Heart left ventricle (tissue), 16 donors: Measurements from ENCODE around the gene XAGE1B. TPM values are rescaled to one million over a fixed set of nuclear protein-coding genes. Genes with fewer than 3 reads are reported as not detected.
"Not testable (repeated sequence)": the region's sequence is repeated elsewhere in the genome, so short reads cannot be mapped to it uniquely, and the experiment has no call there.

Source experiments
- ATAC-seq, 4 donors: fragments of 200-7000 bp; cut with Tn5 transposase; one replicate each; pipeline ENCODE4 v1.9.1; 2020 to 2022; ENCODE audit warnings: moderate library complexity in 4 of 4, mild to moderate bottlenecking in 3 of 4, moderate number of reproducible peaks in 1 of 4
- DNase-seq, 5 donors: peaks; one replicate each; pipeline ENCODE4 v3.0.0-alpha.2; 2020
- H3K27ac ChIP-seq, 12 donors: fragments of 200-600 bp; sonication (generic) in 4 of 12; one replicate each; pipeline versions ENCODE4 v1.5.0 to v1.8.0; 2016 to 2022; ENCODE audit warnings: mild to moderate bottlenecking in 2 of 12
- H3K27me3 ChIP-seq, 9 donors: fragments of 200-600 bp; sonication (generic) in 2 of 9; one replicate each; pipeline versions ENCODE4 v1.5.1 to v1.8.0; 2016 to 2022; ENCODE audit warnings: mild to moderate bottlenecking in 3 of 9
- H3K36me3 ChIP-seq, 9 donors: fragments of 200-600 bp; sonication (generic) in 2 of 9; one replicate each; pipeline versions ENCODE4 v1.5.0 to v1.8.0; 2018 to 2022; ENCODE audit warnings: mild to moderate bottlenecking in 2 of 9
- H3K4me1 ChIP-seq, 12 donors: fragments of 200-600 bp; sonication (generic) in 4 of 12; one replicate each; pipeline versions ENCODE4 v1.5.0 to v1.8.0; 2016 to 2022; ENCODE audit warnings: mild to moderate bottlenecking in 3 of 12
- H3K4me3 ChIP-seq, 12 donors: fragments of 200-600 bp; sonication (generic) in 4 of 12; one replicate each; pipeline versions ENCODE4 v1.5.0 to v1.8.0; 2017 to 2022; ENCODE audit warnings: mild to moderate bottlenecking in 9 of 12, moderate library complexity in 4 of 12
- H3K9me3 ChIP-seq, 12 donors: fragments of 200-600 bp; sonication (generic) in 4 of 12; one replicate each; pipeline versions ENCODE4 v1.5.0 to v1.8.0; 2016 to 2022; ENCODE audit warnings: mild to moderate bottlenecking in 1 of 12
- CTCF ChIP-seq, 12 donors: fragments of 200-600 bp; sonication (generic) in 4 of 12; IDR thresholded peaks; one replicate each; pipeline versions ENCODE4 v1.5.0 to v1.8.0; 2018 to 2022; ENCODE audit warnings: antibody characterized with exemption in 12 of 12, mild to moderate bottlenecking in 5 of 12
- POLR2A ChIP-seq, 2 donors: fragments of 450-650 bp; IDR thresholded peaks; one replicate each; pipeline ENCODE4 v1.6.1; 2017; ENCODE audit warnings: antibody characterized with exemption in 2 of 2, mild to moderate bottlenecking in 2 of 2, moderate library complexity in 2 of 2
- WGBS, 4 donors: extraction: QIAGEN DNeasy Blood & Tissue Kit in 2 of 4; methylation state at CpG; one replicate each; pipeline versions ENCODE4 v1.1.5 to v1.1.7; 2013 to 2018; 5-methylcytosine and 5-hydroxymethylcytosine counted together
- intact Hi-C, 10 donors: fragments of 100-400 bp; cut with DNase I; formaldehyde crosslinking; loops; one replicate each; pipeline versions ENCODE4 v1.11.1 to v1.14.2; 2022
- polyA plus RNA-seq, 2 donors: library from polyadenylated mRNA; stranded (reverse); fragments of 200-250 nt; gene quantifications; one replicate each; pipeline ENCODE4 v1.2.3, GENCODE V29; 2013
- total RNA-seq, 9 donors: library from RNA; depleted of rRNA in 2 of 9; stranded (reverse); fragments of >200 nt in 2 of 9; fragmentation: NEBNext Ultra II Directional in 3 of 9; extraction: Animal tissue kit (Norgen Biotek cat#: 25700) in 3 of 9; gene quantifications; one replicate each; pipeline versions ENCODE4 v1.1.0 to v1.2.4, GENCODE V29; 2016 to 2023
- donor health status: ischemic (EF 13 %, LVEDD 7.1; RV severe dilation, severe dysfunction).
- donor health status: healthy with polysubstance abuse.
- donor health status: DM: no; HTN: yes; CAD: no.
- donor health status: DM: no; HTN: no; CAD: no.
- donor health status: ischemic (EF 25% LVEDD 6.9; RV normal size, moderate dysfunction).
- donor health status: ischemic (EF 25% LVEDD 5.7; RV mildly dilated, moderate dysfunction).
- donor health status: healthy.
- donor health status: DM: yes; HTN: yes; CAD: no.
- donor health status: ischemic (EF 35%, LVEDD 5.7; RV mildly dilated, moderate dysfunction).
- donor health status: nonischemic (EF 11% LVEDD 7.7; RV severe dilation, severe dysfunction).
- donor health status: DM: yes; HTN: yes; CAD: no.
- donor health status: PGD.
- donor health status: ischemic (EF 29% LVEDD 5.4; RV normal size, mild dysfunction).
- donor health status: nonischemic (EF 23%, LVEDD 6.1; RV moderate dilation, normal function).

The XAGE1B gene
- total and polyA plus RNA-seq, 11 donors: not detected

- intact Hi-C loops: no loop called here
Measured at GRCh38 chrX:52544147-52544840, 27.4 kb upstream of the XAGE1B start.

GRCh38 chrX:52542311-52542710 lies 25.4 kb upstream of the XAGE1B start:
- ATAC-seq (no peak), DNase-seq (no peak)
- no peaks in the 10 kb centered on the region for H3K36me3 ChIP-seq
- H3K9me3 ChIP-seq: no peaks in the 10 kb centered on the region
- WGBS, 4 donors: 65 to 80% (median 72%) methylated on average over 6 of the region's 6 CpGs
- no peaks in the 10 kb centered on the region for H3K4me1 ChIP-seq
- no peak for TF ChIP-seq CTCF (IDR thresholded peaks at IDR 0.05)
- no peak for TF ChIP-seq POLR2A (IDR thresholded peaks at IDR 0.05)
- no peak overlapping the region for H3K4me3 ChIP-seq
- peaks cover 0 to 19% (median 0%) of the 10 kb centered on the region in 9 donors for H3K27me3 ChIP-seq
- H3K27ac ChIP-seq: no peak overlapping the region
- intact Hi-C loops: no loop called here

More at GRCh38 chrX:52544147-52544840, 27.4 kb upstream of the XAGE1B start:
- Histone ChIP-seq H3K4me1 (no peaks in the 10 kb centered on the region), H3K36me3 (no peaks in the 10 kb centered on the region), H3K4me3 (no peak overlapping the region), H3K27me3 (peaks cover 0 to 28% (median 0%) of the 10 kb centered on the region in 9 donors), H3K9me3 (no peaks in the 10 kb centered on the region), H3K27ac (no peak overlapping the region)
- TF ChIP-seq CTCF (IDR thresholded peaks at IDR 0.05) (no peak), POLR2A (IDR thresholded peaks at IDR 0.05) (no peak)
- DNase-seq (no peak), ATAC-seq (no peak)
- 81 to 93% (median 89%) methylated on average over 20 to 21 of the region's 21 CpGs for WGBS, 4 donors

- DNase-seq, H3K27ac ChIP-seq, H3K4me1 ChIP-seq, H3K4me3 ChIP-seq, ATAC-seq, H3K9me3 ChIP-seq, intact Hi-C loops, H3K36me3 ChIP-seq: not testable (repeated sequence)
- peaks cover 0 to 19% (median 0%) of the 10 kb centered on the region in 9 donors for H3K27me3 ChIP-seq
- WGBS, 4 donors: 59 to 76% (median 70%) methylated on average over 4 of the region's 4 CpGs
Measured at GRCh38 chrX:52541051-52541450, 24.2 kb upstream of the XAGE1B start.

- H3K27ac ChIP-seq, DNase-seq, H3K9me3 ChIP-seq, H3K4me3 ChIP-seq, intact Hi-C loops, H3K4me1 ChIP-seq, H3K27me3 ChIP-seq, H3K36me3 ChIP-seq: not testable (repeated sequence)
- peak in 1 of 4 donors; percentile 52 for ATAC-seq
- no CpG with 5 or more reads among the region's 27 CpGs for WGBS, 4 donors
Measured at GRCh38 chrX:52516110-52516986, 515 bp downstream of the XAGE1B start.

GRCh38 chrX:52511126-52511525 lies 5.7 kb downstream of the XAGE1B start:
- no CpG with 5 or more reads among the region's 6 CpGs for WGBS, 4 donors
- H3K36me3 ChIP-seq, intact Hi-C loops, H3K4me3 ChIP-seq, DNase-seq, H3K4me1 ChIP-seq, H3K27ac ChIP-seq, H3K9me3 ChIP-seq: not testable (repeated sequence)
- H3K27me3 ChIP-seq: peaks cover 0 to 15% (median 0%) of the 10 kb centered on the region in 9 donors
- peak in 1 of 4 donors; percentile 25 for ATAC-seq
